Astrocyte (in vitro differentiated cells and primary cell): ENCODE measurements around the gene METTL9.
"Not testable (repeated sequence)": the region's sequence is repeated elsewhere in the genome, so short reads cannot be mapped to it uniquely, and the experiment has no call there.

ENCODE experiments used
- CTCF ChIP-seq: IDR thresholded peaks from 2 replicates; pipeline ENCODE4 v1.5.1; 2011; ENCODE audit warnings: low read depth, mild to moderate bottlenecking, inconsistent platforms, low read length, moderate library complexity; ENCODE audit not compliant: insufficient read depth
- EZH2 ChIP-seq: IDR thresholded peaks from 2 replicates; pipeline ENCODE4 v1.6.1; 2012; ENCODE audit warnings: mild to moderate bottlenecking, low read length, inconsistent platforms; ENCODE audit not compliant: insufficient read depth

DNA sequence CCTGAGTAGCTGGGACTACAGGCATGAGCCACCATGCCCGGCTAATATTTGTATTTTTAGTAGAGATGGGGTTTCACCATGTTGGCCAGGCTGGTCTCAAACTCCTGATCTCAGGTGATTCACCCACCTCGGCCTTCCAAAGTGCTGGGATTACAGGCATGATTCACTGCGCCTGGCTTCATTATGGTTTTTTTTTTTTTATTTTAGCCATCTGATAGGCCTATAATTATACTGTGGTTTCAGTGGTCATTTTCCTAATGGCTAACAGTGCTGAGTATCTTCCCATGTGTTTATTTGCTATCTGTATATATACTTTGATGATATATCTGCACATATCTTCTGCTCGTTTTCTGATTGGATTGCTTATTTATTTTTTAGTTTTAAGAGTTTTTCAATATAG, 75.1 kb downstream of the METTL9 start:
- TF ChIP-seq CTCF, EZH2: not testable (repeated sequence)
